ENCODE measurements around the gene PCOLCE2.
A peak's percentile ranks its signal among the peaks of the same experiment; 100 is the strongest.

Gene PCOLCE2

DNA sequence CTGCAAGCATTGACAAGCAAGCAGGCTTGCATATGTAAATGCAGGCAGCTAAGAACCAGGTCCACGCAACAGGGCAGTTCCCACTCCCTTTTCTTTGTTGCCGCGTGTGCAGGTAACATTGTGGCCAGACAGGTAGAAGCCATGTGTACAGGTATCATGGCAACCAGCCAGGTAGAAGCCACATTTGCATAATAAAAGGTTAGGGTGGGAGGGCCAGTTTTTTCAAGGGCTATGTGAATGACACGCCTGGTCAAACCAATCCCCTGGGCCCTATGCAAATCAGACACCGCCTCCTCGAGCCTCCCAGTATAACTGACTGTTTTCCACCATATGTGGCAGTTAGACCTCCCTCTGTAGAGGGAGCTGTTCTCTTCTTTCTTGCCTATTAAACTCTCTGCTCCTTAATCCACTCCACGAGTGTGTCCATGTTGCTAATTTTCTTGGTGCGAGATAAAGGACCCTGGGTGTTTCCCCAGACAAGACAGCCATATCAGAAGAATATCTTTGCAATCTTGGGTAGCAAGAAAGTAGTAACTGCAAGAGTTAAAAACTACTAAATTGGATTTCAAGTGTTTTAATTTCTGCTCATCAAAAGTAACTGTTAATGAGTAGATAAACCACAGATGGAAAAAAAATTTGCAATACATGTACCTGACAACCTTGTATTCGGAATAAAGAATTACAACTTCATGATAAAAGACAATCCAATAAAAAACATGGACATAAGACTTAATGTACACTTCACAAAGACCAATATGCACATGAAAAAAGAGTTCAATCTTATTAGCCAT lies 21.8 kb downstream of the PCOLCE2 start:
- H3K4me3 ChIP-seq: no peak overlapping the region
- no peaks in the 10 kb centered on the region for H3K9me3 ChIP-seq (ENCODE audit: low read depth, low read length)
- no peak overlapping the region for H3K27ac ChIP-seq
- TF ChIP-seq FOXP2 (optimal IDR thresholded peaks at IDR 0.05; ENCODE audit: control extremely low read depth, extremely low read length, insufficient read depth): no peak
- no peak for TF ChIP-seq EZH2 (IDR thresholded peaks at IDR 0.05)
- no peak for TF ChIP-seq POLR2AphosphoS5 (IDR thresholded peaks at IDR 0.05; ENCODE audit: borderline replicate concordance, low read depth, low read length)
- DNase-seq (ENCODE audit: low read depth, low spot score): no peak
- no peaks in the 10 kb centered on the region for H3K36me3 ChIP-seq (ENCODE audit: insufficient read depth, low read length)
- no peak overlapping the region for H3K9ac ChIP-seq (ENCODE audit: insufficient read length)

DNA sequence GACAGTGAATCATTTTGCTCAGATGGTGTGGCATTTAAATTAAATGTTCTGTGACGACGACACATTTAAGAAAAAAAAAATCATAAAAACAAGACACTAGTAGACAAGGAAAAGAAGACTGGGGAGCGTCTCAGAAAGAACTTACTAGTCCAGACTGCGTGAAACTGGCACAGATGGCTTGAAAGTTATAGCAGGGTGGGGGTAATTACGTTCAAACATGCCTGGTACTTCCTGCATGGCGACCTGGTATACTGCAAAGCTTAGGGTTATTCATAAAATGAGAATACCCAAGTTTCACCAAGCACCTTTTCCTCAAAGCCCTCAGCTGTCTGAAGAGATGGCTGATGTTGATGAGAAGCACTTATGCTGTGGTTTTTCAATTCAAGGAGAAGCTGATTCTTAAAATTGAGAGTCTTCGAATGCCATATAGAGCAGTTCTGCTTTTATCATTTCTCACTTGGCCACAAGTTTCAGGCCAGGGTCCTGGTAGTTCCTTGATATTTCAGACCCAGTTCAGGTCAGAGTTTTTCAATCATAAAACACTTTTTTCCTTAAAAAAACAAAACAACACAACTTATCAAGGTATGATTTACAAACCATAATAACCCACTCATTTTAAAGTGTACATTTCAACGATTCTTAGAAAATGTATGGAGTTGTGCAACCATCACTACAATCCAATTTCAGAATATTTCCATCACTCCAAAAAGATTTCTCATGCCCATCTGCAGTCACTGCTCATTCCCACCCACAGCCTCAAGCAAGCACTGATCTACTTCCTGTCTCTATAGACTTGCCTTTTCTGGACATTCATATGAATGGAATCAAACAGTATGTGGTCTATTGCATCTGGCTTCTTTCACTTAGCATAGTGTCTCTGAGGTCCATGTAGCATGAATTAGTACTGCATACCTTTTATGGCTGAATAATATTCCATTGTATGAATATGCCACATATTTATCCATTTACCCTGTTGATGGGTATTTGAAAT lies 24.7 kb downstream of the PCOLCE2 start:
- peak overlapping the region; percentile 24 for H3K4me3 ChIP-seq
- no peak for DNase-seq (ENCODE audit: low read depth, low spot score)
- no peak overlapping the region for H3K9ac ChIP-seq (ENCODE audit: insufficient read length)
- H3K9me3 ChIP-seq (ENCODE audit: low read depth, low read length): no peaks in the 10 kb centered on the region
- no peak for TF ChIP-seq FOXP2 (optimal IDR thresholded peaks at IDR 0.05; ENCODE audit: control extremely low read depth, extremely low read length, insufficient read depth)
- no peak for TF ChIP-seq EZH2 (IDR thresholded peaks at IDR 0.05)
- no peak for TF ChIP-seq POLR2AphosphoS5 (IDR thresholded peaks at IDR 0.05; ENCODE audit: borderline replicate concordance, low read depth, low read length)
- H3K27ac ChIP-seq: no peak overlapping the region
- H3K36me3 ChIP-seq (ENCODE audit: insufficient read depth, low read length): no peaks in the 10 kb centered on the region

DNA sequence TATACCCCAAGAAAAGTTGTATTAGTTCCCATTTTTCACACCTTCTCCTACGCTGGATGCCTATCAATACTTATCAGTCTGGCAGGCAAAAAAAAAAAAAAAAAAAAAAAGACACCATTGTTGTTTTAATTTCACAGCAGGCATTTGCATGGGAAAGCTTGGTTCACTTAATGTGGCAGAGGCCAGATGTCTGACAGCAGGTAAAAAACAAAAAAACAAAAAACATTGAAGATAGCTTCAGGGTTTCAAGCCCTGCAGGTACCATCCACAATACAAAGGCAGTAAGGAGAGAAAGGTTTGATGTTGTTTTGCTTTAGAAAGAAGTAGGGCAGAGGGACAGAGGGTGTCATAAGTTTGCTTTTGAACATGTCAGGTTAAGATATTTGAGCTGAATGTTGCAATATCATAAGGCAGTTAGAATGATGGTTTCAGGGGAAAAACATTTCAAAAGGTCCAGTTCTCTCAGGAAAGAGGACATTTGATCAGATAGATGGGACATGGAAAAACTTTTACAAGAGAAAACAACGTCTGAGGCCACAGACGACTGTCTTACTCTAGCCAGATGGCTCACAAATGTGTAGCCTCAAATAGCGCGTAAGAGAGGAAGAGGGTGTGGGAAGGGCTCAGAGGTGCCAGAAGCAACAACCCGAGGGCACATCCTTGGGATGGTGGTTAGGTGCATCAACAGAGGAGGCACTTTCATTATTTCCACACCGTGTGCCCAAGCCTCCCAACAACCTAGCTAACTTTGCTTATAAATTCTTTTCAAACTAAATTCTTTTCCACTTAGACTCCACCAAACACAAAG lies 25.7 kb downstream of the PCOLCE2 start:
- no peaks in the 10 kb centered on the region for H3K36me3 ChIP-seq (ENCODE audit: insufficient read depth, low read length)
- no peak overlapping the region for H3K9ac ChIP-seq (ENCODE audit: insufficient read length)
- H3K27ac ChIP-seq: no peak overlapping the region
- TF ChIP-seq EZH2 (IDR thresholded peaks at IDR 0.05): no peak
- TF ChIP-seq POLR2AphosphoS5 (IDR thresholded peaks at IDR 0.05; ENCODE audit: borderline replicate concordance, low read depth, low read length): no peak
- TF ChIP-seq FOXP2 (optimal IDR thresholded peaks at IDR 0.05; ENCODE audit: control extremely low read depth, extremely low read length, insufficient read depth): no peak
- H3K4me3 ChIP-seq: peak overlapping the region; percentile 24
- no peak for DNase-seq (ENCODE audit: low read depth, low spot score)
- H3K9me3 ChIP-seq (ENCODE audit: low read depth, low read length): no peaks in the 10 kb centered on the region

DNA sequence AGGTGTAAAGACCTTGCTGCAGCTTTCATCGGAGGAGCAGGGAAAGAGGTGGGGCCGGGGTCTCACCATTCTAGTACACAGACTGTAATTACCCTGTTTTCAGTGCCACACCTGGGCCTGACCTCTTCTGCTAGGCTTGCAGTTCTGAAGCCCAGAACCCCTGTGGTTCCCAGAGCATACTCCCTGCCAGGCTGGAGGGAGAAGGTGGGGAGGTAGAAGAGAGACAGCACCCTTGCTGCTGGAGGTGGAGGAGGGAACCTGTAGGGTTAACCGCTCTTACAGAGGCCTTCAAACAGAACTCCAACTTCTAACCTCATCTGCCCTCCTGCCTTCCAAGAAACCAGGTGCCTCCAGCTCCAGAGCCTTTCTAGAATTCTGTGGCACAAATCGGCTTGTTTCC lies 27.0 kb downstream of the PCOLCE2 start:
- Histone ChIP-seq H3K9ac (ENCODE audit: insufficient read length) (no peak overlapping the region), H3K9me3 (ENCODE audit: low read depth, low read length) (no peaks in the 10 kb centered on the region), H3K36me3 (ENCODE audit: insufficient read depth, low read length) (no peaks in the 10 kb centered on the region), H3K27ac (no peak overlapping the region), H3K4me3 (no peak overlapping the region)
- DNase-seq (ENCODE audit: low read depth, low spot score): no peak
- TF ChIP-seq POLR2AphosphoS5 (IDR thresholded peaks at IDR 0.05; ENCODE audit: borderline replicate concordance, low read depth, low read length): no peak

DNA sequence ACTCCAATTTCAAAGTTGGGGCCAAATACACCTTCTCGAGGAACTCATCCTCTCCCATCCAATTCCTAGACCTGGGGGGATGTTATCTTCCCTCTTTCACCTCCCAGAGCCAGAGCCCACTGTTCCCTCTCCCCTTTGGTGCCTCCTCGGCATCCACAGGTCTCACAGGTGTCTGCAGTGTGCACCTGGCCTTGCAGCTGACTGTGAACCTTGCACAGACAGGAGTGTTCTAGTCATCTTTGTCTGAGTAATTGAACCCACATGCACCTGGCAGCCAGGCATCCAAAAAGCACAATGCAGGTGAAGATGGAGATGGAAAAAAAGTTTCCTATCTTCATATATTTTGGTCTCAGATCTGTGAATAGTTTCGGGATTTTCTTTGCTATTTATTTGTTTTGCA lies 30.8 kb downstream of the PCOLCE2 start:
- TF ChIP-seq FOXP2 (optimal IDR thresholded peaks at IDR 0.05; ENCODE audit: control extremely low read depth, extremely low read length, insufficient read depth): no peak
- TF ChIP-seq EZH2 (IDR thresholded peaks at IDR 0.05): no peak
- no peak for TF ChIP-seq POLR2AphosphoS5 (IDR thresholded peaks at IDR 0.05; ENCODE audit: borderline replicate concordance, low read depth, low read length)
- Histone ChIP-seq H3K36me3 (ENCODE audit: insufficient read depth, low read length) (no peaks in the 10 kb centered on the region), H3K27ac (no peak overlapping the region), H3K9ac (ENCODE audit: insufficient read length) (no peak overlapping the region), H3K9me3 (ENCODE audit: low read depth, low read length) (no peaks in the 10 kb centered on the region), H3K4me3 (no peak overlapping the region)
- DNase-seq (ENCODE audit: low read depth, low spot score): no peak

DNA sequence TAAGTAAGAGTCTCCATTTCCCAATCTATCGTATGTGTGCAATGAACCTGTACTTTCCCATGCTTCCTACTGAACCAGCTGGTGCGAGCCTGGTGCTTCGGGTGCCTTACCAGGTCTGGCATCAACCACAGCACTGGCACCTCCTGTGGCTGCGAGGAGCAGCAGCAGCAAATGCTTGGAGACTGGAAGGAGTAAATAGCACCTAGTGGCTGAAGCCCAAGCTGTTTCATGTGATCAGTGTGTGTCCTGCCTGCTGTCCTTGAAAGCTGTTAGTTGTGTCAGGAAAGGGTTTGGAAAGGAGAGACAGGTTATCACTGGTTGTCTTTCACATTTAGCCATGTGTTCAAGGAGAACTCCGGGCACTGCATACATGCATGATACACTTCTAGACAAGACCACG lies 31.8 kb downstream of the PCOLCE2 start:
- Histone ChIP-seq H3K4me3 (no peak overlapping the region), H3K27ac (no peak overlapping the region), H3K9ac (ENCODE audit: insufficient read length) (no peak overlapping the region), H3K9me3 (ENCODE audit: low read depth, low read length) (no peaks in the 10 kb centered on the region), H3K36me3 (ENCODE audit: insufficient read depth, low read length) (no peaks in the 10 kb centered on the region)
- no peak for DNase-seq (ENCODE audit: low read depth, low spot score)
- no peak for TF ChIP-seq POLR2AphosphoS5 (IDR thresholded peaks at IDR 0.05; ENCODE audit: borderline replicate concordance, low read depth, low read length)
- no peak for TF ChIP-seq EZH2 (IDR thresholded peaks at IDR 0.05)
- TF ChIP-seq FOXP2 (optimal IDR thresholded peaks at IDR 0.05; ENCODE audit: control extremely low read depth, extremely low read length, insufficient read depth): no peak

DNA sequence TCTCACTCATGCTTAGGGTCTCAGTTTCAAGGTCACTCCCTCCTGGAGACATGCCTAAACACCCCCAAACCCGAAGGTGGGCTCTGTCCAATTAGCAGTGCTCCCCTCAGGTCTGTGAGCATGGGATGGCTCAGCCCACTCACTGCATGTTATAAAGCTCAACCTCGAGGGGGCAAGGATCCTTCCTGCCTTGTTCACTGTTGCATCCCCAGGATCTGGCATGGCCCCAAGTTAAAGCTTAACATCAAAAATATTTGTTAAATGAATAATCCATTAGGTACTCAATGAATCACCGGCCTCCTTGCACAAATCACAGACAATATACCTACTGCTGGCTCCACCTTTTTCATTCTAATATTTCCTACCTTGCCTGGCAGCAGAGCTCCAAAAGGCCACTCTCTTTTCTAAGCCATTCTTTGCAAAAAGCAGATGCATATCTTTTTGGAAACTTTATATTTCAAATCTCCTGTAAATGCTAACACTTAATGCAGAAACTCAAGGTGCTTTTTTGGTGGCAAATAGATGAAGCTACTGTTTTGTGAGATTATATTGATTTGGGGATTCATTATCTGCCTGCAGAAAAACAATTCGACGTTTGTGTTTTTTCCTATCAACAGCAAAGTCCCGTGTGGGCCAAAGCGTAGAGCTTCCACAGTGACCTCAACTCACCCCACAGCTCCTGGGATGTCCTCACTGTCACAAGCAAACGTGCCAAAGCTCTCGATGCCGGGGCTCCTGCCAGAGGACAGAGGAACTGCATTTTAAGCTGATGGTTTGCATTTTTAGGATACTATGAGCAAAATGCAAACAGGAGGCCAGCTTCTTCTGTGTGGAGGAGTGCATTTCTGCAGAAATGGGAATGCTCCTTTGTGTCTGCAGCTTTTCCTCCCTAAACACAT lies 35.4 kb downstream of the PCOLCE2 start:
- no peaks in the 10 kb centered on the region for H3K9me3 ChIP-seq (ENCODE audit: low read depth, low read length)
- TF ChIP-seq POLR2AphosphoS5 (IDR thresholded peaks at IDR 0.05; ENCODE audit: borderline replicate concordance, low read depth, low read length) (no peak), FOXP2 (optimal IDR thresholded peaks at IDR 0.05; ENCODE audit: control extremely low read depth, extremely low read length, insufficient read depth) (no peak), EZH2 (IDR thresholded peaks at IDR 0.05) (no peak)
- no peaks in the 10 kb centered on the region for H3K36me3 ChIP-seq (ENCODE audit: insufficient read depth, low read length)
- no peak for DNase-seq (ENCODE audit: low read depth, low spot score)
- H3K27ac ChIP-seq: no peak overlapping the region
- no peak overlapping the region for H3K4me3 ChIP-seq
- H3K9ac ChIP-seq (ENCODE audit: insufficient read length): no peak overlapping the region

All from SK-N-MC (cell line).